Liver (tissue), 9 donors: ENCODE results near the gene TOE1. TPM values are rescaled to one million over a fixed set of nuclear protein-coding genes. Genes with fewer than 3 reads are reported as not detected.

Source experiments
- DNase-seq: peaks from one replicate; pipeline ENCODE4 v3.0.0-alpha.2; 2017; ENCODE audit warnings: low spot score
- H3K27ac ChIP-seq, 2 donors: one replicate each; pipeline ENCODE4 v1.7.0; 2013; ENCODE audit warnings: inconsistent platforms in 2 of 2, low read length in 2 of 2, control low read depth in 1 of 2, low read depth in 1 of 2, mild to moderate bottlenecking in 1 of 2
- H3K27me3 ChIP-seq, 4 donors: one replicate each; pipeline versions ENCODE4 v1.6.1 to v1.7.0; 2013; ENCODE audit warnings: low read length in 3 of 4, inconsistent platforms in 1 of 4, mild to moderate bottlenecking in 1 of 4, moderate library complexity in 1 of 4; ENCODE audit not compliant: control insufficient read depth in 4 of 4, insufficient read depth in 4 of 4
- H3K36me3 ChIP-seq, 4 donors: one replicate each; pipeline versions ENCODE4 v1.6.1 to v1.7.0; 2013; ENCODE audit warnings: low read length in 3 of 4, mild to moderate bottlenecking in 3 of 4, low read depth in 1 of 4, moderate library complexity in 1 of 4; ENCODE audit not compliant: control insufficient read depth in 4 of 4, insufficient read depth in 3 of 4
- H3K4me1 ChIP-seq, 4 donors: one replicate each; pipeline versions ENCODE4 v1.6.1 to v1.7.0; 2013; ENCODE audit warnings: low read length in 3 of 4, mild to moderate bottlenecking in 3 of 4, moderate library complexity in 1 of 4; ENCODE audit not compliant: control insufficient read depth in 4 of 4, insufficient read depth in 4 of 4
- H3K4me3 ChIP-seq, 3 donors: one replicate each; pipeline versions ENCODE4 v1.6.1 to v1.7.0; 2013; ENCODE audit warnings: low read length in 3 of 3, control low read depth in 1 of 3, low read depth in 1 of 3, mild to moderate bottlenecking in 1 of 3
- H3K9ac ChIP-seq, 2 donors: one replicate each; pipeline ENCODE4 v1.7.0; 2013; ENCODE audit warnings: low read length in 2 of 2, mild to moderate bottlenecking in 2 of 2, moderate library complexity in 2 of 2, control low read depth in 1 of 2, low read depth in 1 of 2
- H3K9me3 ChIP-seq, 4 donors: one replicate each; pipeline versions ENCODE4 v1.6.1 to v1.7.0; 2013; ENCODE audit warnings: low read length in 3 of 4; ENCODE audit not compliant: control insufficient read depth in 4 of 4
- ATF3 ChIP-seq: IDR thresholded peaks from 2 replicates; pipeline ENCODE4 v1.6.1; 2016; ENCODE audit warnings: antibody characterized with exemption
- FOXA1 ChIP-seq: IDR thresholded peaks from 2 replicates; pipeline ENCODE4 v1.6.1; 2016; ENCODE audit warnings: antibody characterized with exemption
- GABPA ChIP-seq, 2 donors: IDR thresholded peaks in 1 of 2; conservative IDR thresholded peaks in 1 of 2; 2 replicates each; pipeline ENCODE4 v1.6.1; 2016; ENCODE audit warnings: antibody characterized with exemption in 2 of 2, mild to moderate bottlenecking in 1 of 2, moderate library complexity in 1 of 2
- HNF4A ChIP-seq, 2 donors: conservative IDR thresholded peaks; 2 replicates each; pipeline ENCODE4 v1.6.1; 2016; ENCODE audit warnings: antibody characterized with exemption in 2 of 2, mild to moderate bottlenecking in 2 of 2
- HNF4G ChIP-seq: IDR thresholded peaks from 2 replicates; pipeline ENCODE4 v1.6.1; 2016; ENCODE audit warnings: antibody characterized with exemption
- JUND ChIP-seq, 2 donors: IDR thresholded peaks; 2 replicates each; pipeline ENCODE4 v1.6.1; 2016; ENCODE audit warnings: antibody characterized with exemption in 2 of 2
- MAX ChIP-seq: IDR thresholded peaks from 2 replicates; pipeline ENCODE4 v1.6.1; 2016; ENCODE audit warnings: antibody characterized with exemption
- NR2F2 ChIP-seq: IDR thresholded peaks from 2 replicates; pipeline ENCODE4 v1.6.1; 2016; ENCODE audit warnings: antibody characterized with exemption
- REST ChIP-seq: IDR thresholded peaks from 2 replicates; pipeline ENCODE4 v1.6.1; 2016; ENCODE audit warnings: antibody characterized with exemption, mild to moderate bottlenecking
- RXRA ChIP-seq, 2 donors: IDR thresholded peaks; 2 replicates each; pipeline ENCODE4 v1.6.1; 2017 to 2018; ENCODE audit warnings: antibody characterized with exemption in 2 of 2, mild to moderate bottlenecking in 1 of 2
- SP1 ChIP-seq: IDR thresholded peaks from 2 replicates; pipeline ENCODE4 v1.6.1; 2018; ENCODE audit warnings: antibody characterized with exemption, mild to moderate bottlenecking
- TAF1 ChIP-seq: conservative IDR thresholded peaks from 2 replicates; pipeline ENCODE4 v1.6.1; 2016; ENCODE audit warnings: antibody characterized with exemption, mild to moderate bottlenecking
- ZBTB33 ChIP-seq: IDR thresholded peaks from 2 replicates; pipeline ENCODE4 v1.6.1; 2016; ENCODE audit warnings: antibody characterized with exemption
- WGBS: extraction: QIAGEN DNeasy Blood & Tissue Kit; methylation state at CpG from one replicate; pipeline ENCODE4 v1.1.7; 2013; 5-methylcytosine and 5-hydroxymethylcytosine counted together
- polyA plus RNA-seq, 2 donors: library from polyadenylated mRNA; stranded (reverse) in 1 of 2; unstranded in 1 of 2; fragments of 200-250 nt in 1 of 2; fragments of >200 nt in 1 of 2; fragmentation: Nextera tagmentation in 1 of 2; extraction: Ambion mirVana in 1 of 2; gene quantifications; one replicate each; pipeline versions ENCODE4 v1.2.1 to v1.2.3, GENCODE V29; 2013 to 2015
- total RNA-seq, 2 donors: library from RNA; depleted of rRNA; stranded (reverse); fragments of >200 nt; gene quantifications; one replicate each; pipeline ENCODE4 v1.2.3, GENCODE V29; 2014
- donor health status: healthy.
- donor health status: healthy.
- donor health status: healthy.
- donor health status: healthy.
- donor health status: healthy.

TOE1 gene
- total and polyA plus RNA-seq, 4 donors: 3.5 to 9.1 (median 5.8) TPM

GRCh38 chr1:45335855-45336324 lies 4.1 kb upstream of the TOE1 start:
- Histone ChIP-seq H3K9ac (no peak overlapping the region), H3K27me3 (no peaks in the 10 kb centered on the region), H3K27ac (peak overlapping the region in 1 of 2 donors; percentile 4), H3K4me3 (no peak overlapping the region), H3K36me3 (peaks cover 0 to 19% (median 3%) of the 10 kb centered on the region in 4 donors), H3K9me3 (no peaks in the 10 kb centered on the region), H3K4me1 (peaks cover 0 to 18% (median 11%) of the 10 kb centered on the region in 4 donors)
- DNase-seq: no peak
- WGBS: 57% methylated on average over 4 of the region's 4 CpGs
- no peak for TF ChIP-seq GABPA (IDR thresholded peaks at IDR 0.05 in 1 of 2, conservative IDR thresholded peaks at IDR 0.05 in 1 of 2)
- TF ChIP-seq HNF4A (conservative IDR thresholded peaks at IDR 0.05): peak; percentile 73 to 76
- peak; percentile 32 to 44 for TF ChIP-seq JUND (IDR thresholded peaks at IDR 0.05)
- peak; percentile 33 for TF ChIP-seq HNF4G
- no peak for TF ChIP-seq MAX
- no peak for TF ChIP-seq ZBTB33
- no peak for TF ChIP-seq ATF3
- peak; percentile 38 to 63 for TF ChIP-seq RXRA (IDR thresholded peaks at IDR 0.05)
- no peak for TF ChIP-seq REST
- TF ChIP-seq TAF1: no peak
- TF ChIP-seq FOXA1: no peak
- TF ChIP-seq SP1: peak; percentile 77

- no peaks in the 10 kb centered on the region for H3K9me3 ChIP-seq
Observed at GRCh38 chr1:45337630-45338325, 2.2 kb upstream of the TOE1 start.

More at GRCh38 chr1:45337630-45338325, 2.2 kb upstream of the TOE1 start:
- DNase-seq: no peak
- WGBS: 92% methylated on average over 3 of the region's 3 CpGs
- Histone ChIP-seq H3K36me3 (peaks cover 0 to 19% (median 8%) of the 10 kb centered on the region in 4 donors), H3K27ac (no peak overlapping the region), H3K27me3 (no peaks in the 10 kb centered on the region), H3K4me3 (no peak overlapping the region), H3K4me1 (peaks cover 3 to 29% (median 17%) of the 10 kb centered on the region in 4 donors), H3K9ac (no peak overlapping the region)
- no peak for TF ChIP-seq HNF4G
- TF ChIP-seq GABPA (IDR thresholded peaks at IDR 0.05 in 1 of 2, conservative IDR thresholded peaks at IDR 0.05 in 1 of 2): no peak
- TF ChIP-seq REST: no peak
- TF ChIP-seq NR2F2: no peak
